Umbilical cord (tissue), 2 donors: ENCODE data around the gene FSTL4. TPM values are rescaled to one million over a fixed set of nuclear protein-coding genes. Genes with fewer than 3 reads are reported as not detected.

Experiments used
- DNase-seq: peaks from one replicate; pipeline ENCODE4 v3.0.0-alpha.2; 2015; ENCODE audit warnings: low spot score
- total RNA-seq: library from RNA; depleted of rRNA; stranded (reverse); fragments of >200 nt; gene quantifications from one replicate; pipeline ENCODE4 v1.2.3, GENCODE V29; 2014; ENCODE audit warnings: low replicate concordance; ENCODE audit not compliant: insufficient read depth

FSTL4 gene
- total RNA-seq, 1 donor from 2014 or later = 1.4 TPM

GRCh38 chr5:133368916-133369783 lies 243.2 kb downstream of the FSTL4 start:
- DNase-seq = no peak

GRCh38 chr5:133367984-133368383 lies 244.4 kb downstream of the FSTL4 start:
- no peak for DNase-seq

GRCh38 chr5:133367071-133367786 lies 245.1 kb downstream of the FSTL4 start:
- no peak for DNase-seq

GRCh38 chr5:133366438-133366837 lies 245.9 kb downstream of the FSTL4 start:
- DNase-seq = no peak

- no peak for DNase-seq
These were observed 246.6 kb downstream of the FSTL4 start for GRCh38 chr5:133365738-133366137.

GRCh38 chr5:133364936-133365707 lies 247.2 kb downstream of the FSTL4 start:
- DNase-seq = no peak

GRCh38 chr5:133363807-133364587 lies 248.3 kb downstream of the FSTL4 start:
- DNase-seq = no peak

- DNase-seq = no peak
These were observed 249.9 kb downstream of the FSTL4 start for GRCh38 chr5:133362438-133362837.

- DNase-seq = no peak
These were observed 250.4 kb downstream of the FSTL4 start for GRCh38 chr5:133361922-133362321.

- DNase-seq = no peak
These were observed 251.5 kb downstream of the FSTL4 start for GRCh38 chr5:133360693-133361472.

GRCh38 chr5:133359861-133360260 lies 252.5 kb downstream of the FSTL4 start:
- DNase-seq = no peak

- no peak for DNase-seq
These were observed 254.1 kb downstream of the FSTL4 start for GRCh38 chr5:133358271-133358670.

- no peak for DNase-seq
These were observed 254.6 kb downstream of the FSTL4 start for GRCh38 chr5:133357758-133358157.

- no peak for DNase-seq
These were observed 255.3 kb downstream of the FSTL4 start for GRCh38 chr5:133356984-133357421.

GRCh38 chr5:133356396-133356983 lies 255.9 kb downstream of the FSTL4 start:
- no peak for DNase-seq

GRCh38 chr5:133354323-133355185 lies 257.8 kb downstream of the FSTL4 start:
- no peak for DNase-seq

- DNase-seq = no peak
These were observed 258.6 kb downstream of the FSTL4 start for GRCh38 chr5:133353741-133354140.

- DNase-seq = no peak
These were observed 263.9 kb downstream of the FSTL4 start for GRCh38 chr5:133348406-133348805.

GRCh38 chr5:133347039-133347438 lies 265.3 kb downstream of the FSTL4 start:
- no peak for DNase-seq
